Fibroblast of villous mesenchyme (primary cell): Measurements from ENCODE around the gene CMTM1. TPM values are rescaled to one million over a fixed set of nuclear protein-coding genes. Genes with fewer than 3 reads are reported as not detected.

ENCODE experiments used
- DNase-seq: peaks from one replicate; pipeline ENCODE4 v3.0.0-alpha.2; 2010; ENCODE audit warnings: low read depth
- H3K4me3 ChIP-seq: 2 replicates; pipeline ENCODE4 v1.5.1; 2011; ENCODE audit warnings: low read depth, mild to moderate bottlenecking, low read length
- total RNA-seq: library from RNA; depleted of rRNA; stranded (reverse); fragments of >200 nt; gene quantifications from 2 replicates; pipeline ENCODE4 v1.2.3, GENCODE V29; 2012
- TF ChIP-seq, protein P1 (sequence below): IDR thresholded peaks from 2 replicates; pipeline ENCODE4 v1.5.1; 2012; ENCODE audit warnings: low read depth, mild to moderate bottlenecking, low read length; ENCODE audit not compliant: insufficient read depth

CMTM1 gene
- total RNA-seq, 1 donor = 3.9 TPM

GRCh38 chr16:66548068-66548467 lies 18.2 kb upstream of the CMTM1 start:
- no peak overlapping the region for H3K4me3 ChIP-seq
- TF ChIP-seq, protein P1, sequence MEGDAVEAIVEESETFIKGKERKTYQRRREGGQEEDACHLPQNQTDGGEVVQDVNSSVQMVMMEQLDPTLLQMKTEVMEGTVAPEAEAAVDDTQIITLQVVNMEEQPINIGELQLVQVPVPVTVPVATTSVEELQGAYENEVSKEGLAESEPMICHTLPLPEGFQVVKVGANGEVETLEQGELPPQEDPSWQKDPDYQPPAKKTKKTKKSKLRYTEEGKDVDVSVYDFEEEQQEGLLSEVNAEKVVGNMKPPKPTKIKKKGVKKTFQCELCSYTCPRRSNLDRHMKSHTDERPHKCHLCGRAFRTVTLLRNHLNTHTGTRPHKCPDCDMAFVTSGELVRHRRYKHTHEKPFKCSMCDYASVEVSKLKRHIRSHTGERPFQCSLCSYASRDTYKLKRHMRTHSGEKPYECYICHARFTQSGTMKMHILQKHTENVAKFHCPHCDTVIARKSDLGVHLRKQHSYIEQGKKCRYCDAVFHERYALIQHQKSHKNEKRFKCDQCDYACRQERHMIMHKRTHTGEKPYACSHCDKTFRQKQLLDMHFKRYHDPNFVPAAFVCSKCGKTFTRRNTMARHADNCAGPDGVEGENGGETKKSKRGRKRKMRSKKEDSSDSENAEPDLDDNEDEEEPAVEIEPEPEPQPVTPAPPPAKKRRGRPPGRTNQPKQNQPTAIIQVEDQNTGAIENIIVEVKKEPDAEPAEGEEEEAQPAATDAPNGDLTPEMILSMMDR = no peak
- DNase-seq = no peak

GRCh38 chr16:66548868-66549267 lies 17.4 kb upstream of the CMTM1 start:
- TF ChIP-seq, protein P1 = no peak
- H3K4me3 ChIP-seq = peak overlapping the region; percentile 78
- no peak for DNase-seq

DNA sequence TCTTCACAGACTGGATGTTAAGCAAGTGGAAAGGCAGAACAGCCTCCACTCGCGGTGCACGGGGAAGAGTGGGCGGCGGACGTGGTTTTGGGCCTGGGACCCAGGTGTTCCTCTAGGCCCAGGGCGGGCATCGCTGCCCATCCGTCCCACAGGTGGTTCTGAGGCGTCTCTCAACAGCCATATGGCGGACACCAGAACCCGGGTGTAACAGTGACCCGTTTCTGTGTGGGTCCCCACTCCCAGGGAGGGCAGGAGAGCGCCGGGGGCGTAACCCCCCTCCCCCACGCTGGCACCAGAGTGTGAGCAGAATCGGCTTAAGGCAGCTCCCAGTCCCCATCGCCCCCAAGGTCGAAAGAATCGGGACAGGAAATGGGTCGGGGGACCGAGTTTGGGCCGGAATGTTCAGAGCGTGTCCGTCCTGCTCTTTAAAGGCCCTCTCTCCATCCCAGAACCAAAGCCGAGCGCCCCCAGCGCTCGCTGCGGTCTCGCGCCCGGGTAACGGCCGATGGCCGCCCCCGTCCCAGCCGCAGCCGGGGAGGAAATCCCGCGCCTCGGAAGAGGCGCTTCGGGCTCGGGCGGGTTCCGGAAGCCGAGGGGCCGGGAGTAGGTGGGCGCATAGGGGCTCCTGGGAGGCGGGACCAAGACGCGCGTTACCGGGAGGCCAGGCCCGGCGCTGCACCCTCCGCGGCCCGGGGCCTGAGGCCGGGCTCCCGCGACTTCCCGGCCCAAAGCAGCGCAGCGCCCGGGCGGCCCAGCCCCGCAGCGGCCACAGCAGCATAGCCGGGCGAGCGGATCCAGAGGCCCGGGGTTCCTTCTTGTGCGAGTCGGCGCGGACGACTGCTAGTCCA lies 16.7 kb upstream of the CMTM1 start, which contains the start of gene TK2:
TSS of gene TK2 (minus strand) at position 839 of the 848 bp plus-strand sequence. CDS start at position 778, 61 bp downstream.
- TF ChIP-seq, protein P1 = peak; percentile 9
- DNase-seq = peak; percentile 73
- H3K4me3 ChIP-seq = peak within 1 kb of the TSS; percentile 78

- peak; percentile 30 for DNase-seq
- TF ChIP-seq, protein P1 = peak; percentile 31
- no peak overlapping the region for H3K4me3 ChIP-seq
These were observed 14.9 kb upstream of the CMTM1 start for GRCh38 chr16:66551348-66551759.

GRCh38 chr16:66551788-66552285 lies 14.4 kb upstream of the CMTM1 start:
- DNase-seq = no peak
- TF ChIP-seq, protein P1 = no peak
- H3K4me3 ChIP-seq = peak overlapping the region; percentile 83

DNA sequence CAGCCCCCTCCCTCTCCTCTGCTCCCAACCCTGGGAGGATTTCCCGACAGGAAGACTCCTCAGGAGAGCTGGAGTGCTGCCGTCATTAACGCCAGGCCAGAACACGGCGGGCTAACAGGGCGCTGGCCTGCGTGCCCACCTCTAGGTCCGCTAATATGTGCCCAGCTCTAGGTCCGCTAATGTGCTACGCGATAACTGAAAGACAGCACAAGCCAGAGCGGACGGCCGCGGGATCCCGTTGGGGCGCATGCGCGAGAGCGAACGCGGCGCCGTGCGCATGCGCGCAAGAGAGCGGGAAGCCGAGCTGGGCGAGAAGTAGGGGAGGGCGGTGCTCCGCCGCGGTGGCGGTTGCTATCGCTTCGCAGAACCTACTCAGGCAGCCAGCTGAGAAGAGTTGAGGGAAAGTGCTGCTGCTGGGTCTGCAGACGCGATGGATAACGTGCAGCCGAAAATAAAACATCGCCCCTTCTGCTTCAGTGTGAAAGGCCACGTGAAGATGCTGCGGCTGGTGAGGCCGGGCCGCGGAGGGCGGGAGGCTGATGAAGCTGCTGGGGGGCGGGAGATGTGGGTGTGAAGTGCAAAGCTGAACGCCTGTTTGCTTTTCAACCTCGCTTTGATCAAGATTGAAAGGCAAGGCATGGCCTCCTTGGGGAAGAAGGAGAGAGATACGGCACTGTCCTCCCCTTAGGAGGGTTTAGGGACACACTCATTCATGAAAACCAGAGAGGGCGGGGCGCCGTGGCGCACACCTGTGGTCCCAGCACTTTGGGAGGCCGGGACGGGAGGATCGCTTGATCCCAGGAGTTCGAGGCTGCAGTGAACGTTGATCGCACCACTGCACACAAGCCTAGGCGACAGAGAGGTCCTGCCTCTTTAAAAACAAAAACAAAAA lies 13.7 kb upstream of the CMTM1 start, which contains the start of gene CKLF:
TSS of gene CKLF (plus strand) at position 291 of the 892 bp plus-strand sequence. CDS start at position 431, 140 bp downstream.
- H3K4me3 ChIP-seq = peak within 1 kb of the TSS; percentile 83
- TF ChIP-seq, protein P1 = no peak
- peak; percentile 89 for DNase-seq
